Endothelial cell of umbilical vein (primary cell): ENCODE results near the gene RSL24D1. TPM values are rescaled to one million over a fixed set of nuclear protein-coding genes. Genes with fewer than 3 reads are reported as not detected.

ENCODE experiments used
- BruUV-seq: library from RNA; stranded (reverse); fragments of 400-500 nt; replicated peaks from 2 replicates; lab custom pipeline; 2021; lab: Mats Ljungman, UMichigan
- CTCF ChIA-PET: fragments of 300-600, 350-600 bp; sonication (Branson Sonifier 250); formaldehyde crosslinking; loops from one replicate; lab custom pipeline; 2021; ENCODE audit warnings: antibody characterized with exemption, inconsistent platforms; lab: Charles Lee
- POLR2A ChIA-PET: fragments of 300-600, 350-600 bp; sonication (Branson Sonifier 250); formaldehyde crosslinking; loops from one replicate; lab custom pipeline; 2021; ENCODE audit warnings: antibody characterized with exemption, inconsistent platforms; lab: Charles Lee
- DNase-seq: peaks from one replicate; pipeline ENCODE4 v3.0.0-alpha.2; 2011; ENCODE audit warnings: low read depth, low spot score
- FAIRE-seq: peaks from 2 replicates; lab custom pipeline; 2011; peaks lifted over from hg19 to GRCh38; lab: Jason Lieb, UNC
- H2AFZ ChIP-seq: 2 replicates; pipeline ENCODE4 v1.6.0; 2012; ENCODE audit warnings: low read depth, low read length, control low read depth, inconsistent platforms
- H3K27ac ChIP-seq: 2 replicates; pipeline ENCODE4 v1.5.1; 2011; ENCODE audit warnings: low read depth, mild to moderate bottlenecking, control low read depth, low read length, moderate library complexity; ENCODE audit not compliant: insufficient read depth
- H3K27me3 ChIP-seq, 2 experiments: 2 replicates each; pipeline versions ENCODE4 v1.6.0 to v1.6.1; 2011; ENCODE audit warnings: low read length in 2 of 2, mixed read lengths in 1 of 2; ENCODE audit not compliant: control insufficient read depth in 2 of 2, insufficient read depth in 2 of 2
- H3K36me3 ChIP-seq, 2 experiments: 2 replicates in 1 of 2; 3 replicates in 1 of 2; pipeline ENCODE4 v1.5.1; 2011; ENCODE audit warnings: low read length in 2 of 2, mild to moderate bottlenecking in 1 of 2, moderate library complexity in 1 of 2; ENCODE audit not compliant: control insufficient read depth in 2 of 2, insufficient read depth in 2 of 2; ENCODE audit errors: extremely low read depth in 1 of 2
- H3K4me1 ChIP-seq: 3 replicates; pipeline ENCODE4 v1.5.1; 2011; ENCODE audit warnings: mild to moderate bottlenecking, low read length; ENCODE audit not compliant: control insufficient read depth, insufficient read depth; ENCODE audit errors: extremely low read depth
- H3K4me2 ChIP-seq: 2 replicates; pipeline ENCODE4 v1.6.1; 2011; ENCODE audit warnings: low read length, control low read depth, mixed read lengths; ENCODE audit not compliant: insufficient read depth
- H3K4me3 ChIP-seq, 3 experiments: fragments of 200-600 bp in 1 of 3; sonication (generic), shearing (Covaris generic) in 1 of 3; replicated peaks in 1 of 3; 2 replicates each; pipeline ENCODE4 v1.5.1; 2011 to 2016; ENCODE audit warnings: control low read depth in 3 of 3, low read length in 3 of 3, mild to moderate bottlenecking in 2 of 3, inconsistent platforms in 1 of 3, low read depth in 1 of 3, moderate library complexity in 1 of 3; ENCODE audit not compliant: insufficient read depth in 1 of 3
- H3K79me2 ChIP-seq: 2 replicates; pipeline ENCODE4 v1.6.0; 2012; ENCODE audit warnings: low read length, inconsistent platforms; ENCODE audit not compliant: control insufficient read depth, insufficient read depth
- H3K9ac ChIP-seq: replicated peaks from 2 replicates; pipeline ENCODE3; 2011; ENCODE audit warnings: low read length, control low read depth; ENCODE audit not compliant: insufficient read depth; ENCODE audit errors: extremely low read depth
- H3K9me1 ChIP-seq: replicated peaks from 3 replicates; pipeline ENCODE4 v1.6.0; 2011; ENCODE audit warnings: mild to moderate bottlenecking, low read length; ENCODE audit not compliant: control insufficient read depth, insufficient read depth; ENCODE audit errors: extremely low read depth
- H3K9me3 ChIP-seq: replicated peaks from 2 replicates; pipeline ENCODE4 v1.5.1; 2012; ENCODE audit warnings: low read length, inconsistent platforms; ENCODE audit not compliant: control insufficient read depth, insufficient read depth
- H4K20me1 ChIP-seq: replicated peaks from 2 replicates; pipeline ENCODE3; 2011; ENCODE audit warnings: mild to moderate bottlenecking, low read length; ENCODE audit not compliant: control insufficient read depth, insufficient read depth; ENCODE audit errors: extremely low read depth
- EZH2 ChIP-seq: IDR thresholded peaks from 2 replicates; pipeline ENCODE4 v1.6.1; 2012; ENCODE audit warnings: borderline replicate concordance, low read depth, mild to moderate bottlenecking, moderate library complexity, low read length, inconsistent platforms; ENCODE audit not compliant: severe bottlenecking
- FOS ChIP-seq: IDR thresholded peaks from 2 replicates; pipeline ENCODE4 v1.6.1; 2011; ENCODE audit warnings: mild to moderate bottlenecking, low read length, moderate library complexity, borderline replicate concordance; ENCODE audit not compliant: insufficient read depth
- GATA2 ChIP-seq: IDR thresholded peaks from 2 replicates; pipeline ENCODE4 v1.7.0; 2011; ENCODE audit warnings: low read depth, mild to moderate bottlenecking, moderate library complexity, mixed read lengths, low read length; ENCODE audit not compliant: insufficient read length, insufficient read depth
- JUN ChIP-seq: IDR thresholded peaks from 2 replicates; pipeline ENCODE4 v1.6.1; 2011; ENCODE audit warnings: borderline replicate concordance, low read depth; ENCODE audit not compliant: insufficient read length, insufficient read depth
- MYC ChIP-seq: IDR thresholded peaks from one replicate; pipeline ENCODE4 v1.6.1; 2011; ENCODE audit warnings: mild to moderate bottlenecking, low read depth, low read length
- POLR2A ChIP-seq: IDR thresholded peaks from 2 replicates; pipeline ENCODE4 v1.6.1; 2012; ENCODE audit warnings: low read depth, mild to moderate bottlenecking, control low read depth, low read length
- POLR2AphosphoS5 ChIP-seq: IDR thresholded peaks from 2 replicates; pipeline ENCODE4 v1.6.1; 2012; ENCODE audit warnings: low read depth, mild to moderate bottlenecking, control low read depth, low read length, moderate library complexity; ENCODE audit not compliant: insufficient read depth
- dilution Hi-C: fragments of 300-500 bp; cut with MboI; formaldehyde crosslinking; loops from one replicate; pipeline ENCODE4 v1.15.0; 2019; ENCODE audit warnings: low sequenced_read_pairs; ENCODE audit not compliant: extremely low pct_ligation_motif_present
- intact Hi-C: fragments of 100-400 bp; cut with micrococcal nuclease; formaldehyde crosslinking; loops from one replicate; pipeline ENCODE4 v1.10.0; 2022
- polyA plus RNA-seq, 4 experiments: library from polyadenylated mRNA; depleted of rRNA in 3 of 4; stranded (reverse) in 3 of 4; unstranded in 1 of 4; fragments of >200 nt; gene quantifications; 2 replicates each; pipeline versions ENCODE4 v1.2.1 to v1.2.3, GENCODE V29; 2011 to 2012; ENCODE audit warnings: missing spikeins in 1 of 4
- total RNA-seq: library from RNA; stranded (reverse); gene quantifications from 2 replicates; pipeline ENCODE4 v1.2.3, GENCODE V29; 2021
- TF ChIP-seq, protein P1 (sequence below): IDR thresholded peaks from 2 replicates; pipeline ENCODE4 v1.6.1; 2011; ENCODE audit not compliant: insufficient read depth, insufficient read length
- TF ChIP-seq, protein P2 (sequence below), 2 donors: IDR thresholded peaks; 1 replicate in 1 of 2; 2 replicates in 1 of 2; pipeline ENCODE4 v1.5.1; 2011; ENCODE audit warnings: low read length in 2 of 2, mild to moderate bottlenecking in 2 of 2, moderate library complexity in 2 of 2, control low read depth in 1 of 2, inconsistent platforms in 1 of 2, low read depth in 1 of 2; ENCODE audit not compliant: insufficient read depth in 1 of 2; ENCODE audit errors: extremely low read depth in 1 of 2

RSL24D1 gene
- total and polyA plus RNA-seq, 2 donors (not counting 3 experiments of a cell fraction or from before 2014, with no cell fraction given), result 18.4 to 60.0 TPM

DNA sequence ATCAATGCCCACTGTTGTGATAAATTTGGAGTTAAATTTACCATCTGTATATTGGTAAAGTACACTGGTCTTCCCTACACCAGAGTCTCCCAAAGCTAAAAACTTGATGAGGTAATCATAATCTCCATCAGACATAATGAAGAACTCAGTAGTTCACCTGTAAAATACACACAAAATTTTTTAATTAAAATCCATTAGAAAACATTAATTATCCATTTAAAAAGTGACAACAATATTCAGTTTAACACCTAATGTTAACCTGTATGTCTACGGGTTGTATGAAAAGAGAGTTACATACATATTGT lies 38.0 kb upstream of the RSL24D1 start:
- no peak overlapping the region for H2AFZ ChIP-seq
- no peak for DNase-seq
- no peaks in the 10 kb centered on the region for H3K36me3 ChIP-seq
- intact Hi-C loops (no loop called here), dilution Hi-C loops (no loop called here)
- no peak overlapping the region for H3K9ac ChIP-seq
- H3K4me1 ChIP-seq, result peaks cover 12% of the 10 kb centered on the region
- H3K9me1 ChIP-seq, result no peaks in the 10 kb centered on the region
- H3K79me2 ChIP-seq, result no peaks in the 10 kb centered on the region
- TF ChIP-seq JUN (no peak), POLR2AphosphoS5 (no peak), EZH2 (no peak), MYC (no peak), GATA2 (no peak), FOS (no peak), POLR2A (no peak)
- TF ChIP-seq, protein P1, sequence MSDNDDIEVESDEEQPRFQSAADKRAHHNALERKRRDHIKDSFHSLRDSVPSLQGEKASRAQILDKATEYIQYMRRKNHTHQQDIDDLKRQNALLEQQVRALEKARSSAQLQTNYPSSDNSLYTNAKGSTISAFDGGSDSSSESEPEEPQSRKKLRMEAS, result no peak
- TF ChIP-seq, protein P2, sequence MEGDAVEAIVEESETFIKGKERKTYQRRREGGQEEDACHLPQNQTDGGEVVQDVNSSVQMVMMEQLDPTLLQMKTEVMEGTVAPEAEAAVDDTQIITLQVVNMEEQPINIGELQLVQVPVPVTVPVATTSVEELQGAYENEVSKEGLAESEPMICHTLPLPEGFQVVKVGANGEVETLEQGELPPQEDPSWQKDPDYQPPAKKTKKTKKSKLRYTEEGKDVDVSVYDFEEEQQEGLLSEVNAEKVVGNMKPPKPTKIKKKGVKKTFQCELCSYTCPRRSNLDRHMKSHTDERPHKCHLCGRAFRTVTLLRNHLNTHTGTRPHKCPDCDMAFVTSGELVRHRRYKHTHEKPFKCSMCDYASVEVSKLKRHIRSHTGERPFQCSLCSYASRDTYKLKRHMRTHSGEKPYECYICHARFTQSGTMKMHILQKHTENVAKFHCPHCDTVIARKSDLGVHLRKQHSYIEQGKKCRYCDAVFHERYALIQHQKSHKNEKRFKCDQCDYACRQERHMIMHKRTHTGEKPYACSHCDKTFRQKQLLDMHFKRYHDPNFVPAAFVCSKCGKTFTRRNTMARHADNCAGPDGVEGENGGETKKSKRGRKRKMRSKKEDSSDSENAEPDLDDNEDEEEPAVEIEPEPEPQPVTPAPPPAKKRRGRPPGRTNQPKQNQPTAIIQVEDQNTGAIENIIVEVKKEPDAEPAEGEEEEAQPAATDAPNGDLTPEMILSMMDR (IDR thresholded peaks at IDR 0.05; ENCODE audit: extremely low read depth in 1 of 2, insufficient read depth in 1 of 2, low read depth in 1 of 2, low read length in 2 of 2), result no peak
- no peaks in the 10 kb centered on the region for H4K20me1 ChIP-seq
- no peak overlapping the region for H3K27ac ChIP-seq
- BruUV-seq, result no TSS peak
- POLR2A ChIA-PET, result no interaction called here
- no peak overlapping the region for H3K4me2 ChIP-seq
- no peak for FAIRE-seq
- no peak overlapping the region for H3K4me3 ChIP-seq
- CTCF ChIA-PET, result interaction anchor here (0.5 kb wide), 1 partner anchor 19 kb away, joined by 3 read pairs; no protein-coding TSS in a partner anchor
- no peaks in the 10 kb centered on the region for H3K27me3 ChIP-seq
- H3K9me3 ChIP-seq, result no peaks in the 10 kb centered on the region
